WTC11 (cell line): ENCODE measurements around the gene NCKIPSD. TPM values are rescaled to one million over a fixed set of nuclear protein-coding genes. Genes with fewer than 3 reads are reported as not detected.
A peak's percentile ranks its signal among the peaks of the same experiment; 100 is the strongest.

Source experiments
- ETV6 ChIP-seq: sonication (generic); formaldehyde crosslinking; IDR thresholded peaks from 2 replicates; pipeline ENCODE4 v1.8.1; 2022; ENCODE audit warnings: mild to moderate bottlenecking, missing genetic modification reagents
- FOXJ3 ChIP-seq: sonication (generic); formaldehyde crosslinking; IDR thresholded peaks from 2 replicates; pipeline ENCODE4 v1.9.0; 2021; ENCODE audit warnings: missing genetic modification reagents, mild to moderate bottlenecking, borderline replicate concordance
- GRHL2 ChIP-seq: fragments of 250-450 bp; sonication (Bioruptor Pico); IDR thresholded peaks from 2 replicates; pipeline ENCODE4 v1.8.0; 2022; ENCODE audit warnings: mild to moderate bottlenecking, moderate library complexity; ENCODE audit not compliant: insufficient replicate concordance, severe bottlenecking
- HMGA2 ChIP-seq: fragments of 250-450 bp; sonication (Bioruptor Pico); IDR thresholded peaks from 2 replicates; pipeline ENCODE4 v1.4.0; 2021; ENCODE audit warnings: mild to moderate bottlenecking, moderate library complexity
- SMAD4 ChIP-seq: sonication (generic); formaldehyde crosslinking; IDR thresholded peaks from 2 replicates; pipeline ENCODE4 v1.8.0; 2022; ENCODE audit warnings: mild to moderate bottlenecking, missing genetic modification reagents
- ZNF138 ChIP-seq: sonication (generic); formaldehyde crosslinking; conservative IDR thresholded peaks from 2 replicates; pipeline ENCODE4 v1.8.1; 2022; ENCODE audit warnings: mild to moderate bottlenecking, moderate library complexity, missing genetic modification reagents
- ZNF263 ChIP-seq: sonication (generic); formaldehyde crosslinking; IDR thresholded peaks from 2 replicates; pipeline ENCODE4 v1.8.1; 2022; ENCODE audit warnings: low read depth, mild to moderate bottlenecking, moderate library complexity, missing genetic modification reagents
- ZNF317 ChIP-seq: sonication (generic); formaldehyde crosslinking; IDR thresholded peaks from 2 replicates; pipeline ENCODE4 v1.8.1; 2023; ENCODE audit warnings: low read depth, mild to moderate bottlenecking, moderate library complexity, missing genetic modification reagents, borderline replicate concordance
- total RNA-seq: library from RNA; stranded (reverse); gene quantifications from 3 replicates; pipeline ENCODE4 v1.2.3, GENCODE V29; 2021
- TF ChIP-seq, protein P1 (sequence below): sonication (generic); formaldehyde crosslinking; conservative IDR thresholded peaks from 2 replicates; pipeline ENCODE4 v1.8.1; 2023; ENCODE audit warnings: mild to moderate bottlenecking, low read depth, missing genetic modification reagents, moderate library complexity
- TF ChIP-seq, protein P2 (sequence below): sonication (generic); formaldehyde crosslinking; IDR thresholded peaks from 2 replicates; pipeline ENCODE4 v1.8.1; 2023; ENCODE audit warnings: mild to moderate bottlenecking, missing genetic modification reagents, moderate library complexity
- TF ChIP-seq, protein P3 (sequence below): fragments of 250-450 bp; sonication (Bioruptor Pico); IDR thresholded peaks from 2 replicates; pipeline ENCODE4 v1.8.0; 2021; ENCODE audit warnings: mild to moderate bottlenecking
- TF ChIP-seq, protein P4 (sequence below): sonication (generic); formaldehyde crosslinking; IDR thresholded peaks from 2 replicates; pipeline ENCODE4 v1.8.1; 2023; ENCODE audit warnings: mild to moderate bottlenecking, missing genetic modification reagents, borderline replicate concordance
- TF ChIP-seq, protein P5 (sequence below): sonication (generic); formaldehyde crosslinking; IDR thresholded peaks from 2 replicates; pipeline ENCODE4 v1.8.0; 2022; ENCODE audit warnings: mild to moderate bottlenecking, missing genetic modification reagents
- TF ChIP-seq, protein P6 (sequence below): sonication (generic); formaldehyde crosslinking; IDR thresholded peaks from 2 replicates; pipeline ENCODE4 v1.8.0; 2023; ENCODE audit warnings: missing genetic modification reagents, mild to moderate bottlenecking, borderline replicate concordance

NCKIPSD gene
- total RNA-seq, 1 experiment from 2014 or later, result 40.1 TPM

DNA sequence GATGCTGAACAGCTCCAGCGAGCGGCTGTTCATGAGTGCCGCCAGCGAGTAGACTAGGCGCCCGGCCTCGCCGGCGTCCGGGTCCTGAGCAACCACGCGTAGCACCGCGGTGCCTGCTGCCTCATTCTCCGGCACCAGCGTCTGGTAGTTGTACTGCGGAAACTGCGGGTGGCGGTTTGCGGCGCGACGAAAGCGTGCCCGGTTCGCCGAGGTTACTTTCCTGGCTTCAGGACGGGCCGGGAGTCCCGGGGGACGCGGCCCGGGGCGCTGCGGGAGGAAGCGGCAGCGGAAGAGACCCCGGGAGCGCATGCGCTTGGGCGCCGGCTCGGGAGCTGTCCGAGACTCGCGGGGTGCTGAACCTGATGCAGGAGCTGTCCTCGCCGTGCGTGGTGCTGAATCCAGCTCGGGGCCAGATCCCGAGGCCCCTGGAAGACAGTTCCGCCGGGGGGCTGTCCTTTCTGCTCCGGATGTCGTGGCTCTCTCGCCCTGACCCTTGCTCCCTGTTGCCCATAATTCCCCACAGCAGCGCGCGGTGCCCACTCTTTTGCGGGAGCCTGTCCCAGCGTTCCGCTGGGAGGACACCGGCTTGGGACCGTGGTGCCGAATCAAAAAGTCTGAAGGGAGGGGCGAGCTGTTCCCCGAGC, 24.1 kb downstream of the NCKIPSD start (continued):
- TF ChIP-seq, protein P1, sequence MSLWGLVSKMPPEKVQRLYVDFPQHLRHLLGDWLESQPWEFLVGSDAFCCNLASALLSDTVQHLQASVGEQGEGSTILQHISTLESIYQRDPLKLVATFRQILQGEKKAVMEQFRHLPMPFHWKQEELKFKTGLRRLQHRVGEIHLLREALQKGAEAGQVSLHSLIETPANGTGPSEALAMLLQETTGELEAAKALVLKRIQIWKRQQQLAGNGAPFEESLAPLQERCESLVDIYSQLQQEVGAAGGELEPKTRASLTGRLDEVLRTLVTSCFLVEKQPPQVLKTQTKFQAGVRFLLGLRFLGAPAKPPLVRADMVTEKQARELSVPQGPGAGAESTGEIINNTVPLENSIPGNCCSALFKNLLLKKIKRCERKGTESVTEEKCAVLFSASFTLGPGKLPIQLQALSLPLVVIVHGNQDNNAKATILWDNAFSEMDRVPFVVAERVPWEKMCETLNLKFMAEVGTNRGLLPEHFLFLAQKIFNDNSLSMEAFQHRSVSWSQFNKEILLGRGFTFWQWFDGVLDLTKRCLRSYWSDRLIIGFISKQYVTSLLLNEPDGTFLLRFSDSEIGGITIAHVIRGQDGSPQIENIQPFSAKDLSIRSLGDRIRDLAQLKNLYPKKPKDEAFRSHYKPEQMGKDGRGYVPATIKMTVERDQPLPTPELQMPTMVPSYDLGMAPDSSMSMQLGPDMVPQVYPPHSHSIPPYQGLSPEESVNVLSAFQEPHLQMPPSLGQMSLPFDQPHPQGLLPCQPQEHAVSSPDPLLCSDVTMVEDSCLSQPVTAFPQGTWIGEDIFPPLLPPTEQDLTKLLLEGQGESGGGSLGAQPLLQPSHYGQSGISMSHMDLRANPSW (CRISPR knock-in tag), result peak; percentile 99
- TF ChIP-seq, protein P2, sequence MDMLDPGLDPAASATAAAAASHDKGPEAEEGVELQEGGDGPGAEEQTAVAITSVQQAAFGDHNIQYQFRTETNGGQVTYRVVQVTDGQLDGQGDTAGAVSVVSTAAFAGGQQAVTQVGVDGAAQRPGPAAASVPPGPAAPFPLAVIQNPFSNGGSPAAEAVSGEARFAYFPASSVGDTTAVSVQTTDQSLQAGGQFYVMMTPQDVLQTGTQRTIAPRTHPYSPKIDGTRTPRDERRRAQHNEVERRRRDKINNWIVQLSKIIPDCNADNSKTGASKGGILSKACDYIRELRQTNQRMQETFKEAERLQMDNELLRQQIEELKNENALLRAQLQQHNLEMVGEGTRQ (CRISPR knock-in tag), result peak; percentile 79
- TF ChIP-seq ZNF317 (CRISPR knock-in tag) (peak; percentile 94), GRHL2 (CRISPR knock-in tag) (no peak), ETV6 (CRISPR knock-in tag) (peak; percentile 100), FOXJ3 (CRISPR knock-in tag) (peak; percentile 94), ZNF263 (CRISPR knock-in tag) (peak; percentile 94), SMAD4 (peak; percentile 99), HMGA2 (no peak; the same call in 1 of the 2 replicates), ZNF138 (peak; percentile 97)
- TF ChIP-seq, protein P3, sequence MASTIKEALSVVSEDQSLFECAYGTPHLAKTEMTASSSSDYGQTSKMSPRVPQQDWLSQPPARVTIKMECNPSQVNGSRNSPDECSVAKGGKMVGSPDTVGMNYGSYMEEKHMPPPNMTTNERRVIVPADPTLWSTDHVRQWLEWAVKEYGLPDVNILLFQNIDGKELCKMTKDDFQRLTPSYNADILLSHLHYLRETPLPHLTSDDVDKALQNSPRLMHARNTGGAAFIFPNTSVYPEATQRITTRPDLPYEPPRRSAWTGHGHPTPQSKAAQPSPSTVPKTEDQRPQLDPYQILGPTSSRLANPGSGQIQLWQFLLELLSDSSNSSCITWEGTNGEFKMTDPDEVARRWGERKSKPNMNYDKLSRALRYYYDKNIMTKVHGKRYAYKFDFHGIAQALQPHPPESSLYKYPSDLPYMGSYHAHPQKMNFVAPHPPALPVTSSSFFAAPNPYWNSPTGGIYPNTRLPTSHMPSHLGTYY (CRISPR knock-in tag), result peak; percentile 87; the same call in 1 of the 2 replicates
- TF ChIP-seq, protein P4, sequence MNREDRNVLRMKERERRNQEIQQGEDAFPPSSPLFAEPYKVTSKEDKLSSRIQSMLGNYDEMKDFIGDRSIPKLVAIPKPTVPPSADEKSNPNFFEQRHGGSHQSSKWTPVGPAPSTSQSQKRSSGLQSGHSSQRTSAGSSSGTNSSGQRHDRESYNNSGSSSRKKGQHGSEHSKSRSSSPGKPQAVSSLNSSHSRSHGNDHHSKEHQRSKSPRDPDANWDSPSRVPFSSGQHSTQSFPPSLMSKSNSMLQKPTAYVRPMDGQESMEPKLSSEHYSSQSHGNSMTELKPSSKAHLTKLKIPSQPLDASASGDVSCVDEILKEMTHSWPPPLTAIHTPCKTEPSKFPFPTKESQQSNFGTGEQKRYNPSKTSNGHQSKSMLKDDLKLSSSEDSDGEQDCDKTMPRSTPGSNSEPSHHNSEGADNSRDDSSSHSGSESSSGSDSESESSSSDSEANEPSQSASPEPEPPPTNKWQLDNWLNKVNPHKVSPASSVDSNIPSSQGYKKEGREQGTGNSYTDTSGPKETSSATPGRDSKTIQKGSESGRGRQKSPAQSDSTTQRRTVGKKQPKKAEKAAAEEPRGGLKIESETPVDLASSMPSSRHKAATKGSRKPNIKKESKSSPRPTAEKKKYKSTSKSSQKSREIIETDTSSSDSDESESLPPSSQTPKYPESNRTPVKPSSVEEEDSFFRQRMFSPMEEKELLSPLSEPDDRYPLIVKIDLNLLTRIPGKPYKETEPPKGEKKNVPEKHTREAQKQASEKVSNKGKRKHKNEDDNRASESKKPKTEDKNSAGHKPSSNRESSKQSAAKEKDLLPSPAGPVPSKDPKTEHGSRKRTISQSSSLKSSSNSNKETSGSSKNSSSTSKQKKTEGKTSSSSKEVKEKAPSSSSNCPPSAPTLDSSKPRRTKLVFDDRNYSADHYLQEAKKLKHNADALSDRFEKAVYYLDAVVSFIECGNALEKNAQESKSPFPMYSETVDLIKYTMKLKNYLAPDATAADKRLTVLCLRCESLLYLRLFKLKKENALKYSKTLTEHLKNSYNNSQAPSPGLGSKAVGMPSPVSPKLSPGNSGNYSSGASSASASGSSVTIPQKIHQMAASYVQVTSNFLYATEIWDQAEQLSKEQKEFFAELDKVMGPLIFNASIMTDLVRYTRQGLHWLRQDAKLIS (CRISPR knock-in tag), result peak; percentile 95; the same call in 1 of the 2 replicates
- TF ChIP-seq, protein P5, sequence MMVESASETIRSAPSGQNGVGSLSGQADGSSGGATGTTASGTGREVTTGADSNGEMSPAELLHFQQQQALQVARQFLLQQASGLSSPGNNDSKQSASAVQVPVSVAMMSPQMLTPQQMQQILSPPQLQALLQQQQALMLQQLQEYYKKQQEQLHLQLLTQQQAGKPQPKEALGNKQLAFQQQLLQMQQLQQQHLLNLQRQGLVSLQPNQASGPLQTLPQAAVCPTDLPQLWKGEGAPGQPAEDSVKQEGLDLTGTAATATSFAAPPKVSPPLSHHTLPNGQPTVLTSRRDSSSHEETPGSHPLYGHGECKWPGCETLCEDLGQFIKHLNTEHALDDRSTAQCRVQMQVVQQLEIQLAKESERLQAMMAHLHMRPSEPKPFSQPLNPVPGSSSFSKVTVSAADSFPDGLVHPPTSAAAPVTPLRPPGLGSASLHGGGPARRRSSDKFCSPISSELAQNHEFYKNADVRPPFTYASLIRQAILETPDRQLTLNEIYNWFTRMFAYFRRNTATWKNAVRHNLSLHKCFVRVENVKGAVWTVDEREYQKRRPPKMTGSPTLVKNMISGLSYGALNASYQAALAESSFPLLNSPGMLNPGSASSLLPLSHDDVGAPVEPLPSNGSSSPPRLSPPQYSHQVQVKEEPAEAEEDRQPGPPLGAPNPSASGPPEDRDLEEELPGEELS (CRISPR knock-in tag), result peak; percentile 100
- TF ChIP-seq, protein P6, sequence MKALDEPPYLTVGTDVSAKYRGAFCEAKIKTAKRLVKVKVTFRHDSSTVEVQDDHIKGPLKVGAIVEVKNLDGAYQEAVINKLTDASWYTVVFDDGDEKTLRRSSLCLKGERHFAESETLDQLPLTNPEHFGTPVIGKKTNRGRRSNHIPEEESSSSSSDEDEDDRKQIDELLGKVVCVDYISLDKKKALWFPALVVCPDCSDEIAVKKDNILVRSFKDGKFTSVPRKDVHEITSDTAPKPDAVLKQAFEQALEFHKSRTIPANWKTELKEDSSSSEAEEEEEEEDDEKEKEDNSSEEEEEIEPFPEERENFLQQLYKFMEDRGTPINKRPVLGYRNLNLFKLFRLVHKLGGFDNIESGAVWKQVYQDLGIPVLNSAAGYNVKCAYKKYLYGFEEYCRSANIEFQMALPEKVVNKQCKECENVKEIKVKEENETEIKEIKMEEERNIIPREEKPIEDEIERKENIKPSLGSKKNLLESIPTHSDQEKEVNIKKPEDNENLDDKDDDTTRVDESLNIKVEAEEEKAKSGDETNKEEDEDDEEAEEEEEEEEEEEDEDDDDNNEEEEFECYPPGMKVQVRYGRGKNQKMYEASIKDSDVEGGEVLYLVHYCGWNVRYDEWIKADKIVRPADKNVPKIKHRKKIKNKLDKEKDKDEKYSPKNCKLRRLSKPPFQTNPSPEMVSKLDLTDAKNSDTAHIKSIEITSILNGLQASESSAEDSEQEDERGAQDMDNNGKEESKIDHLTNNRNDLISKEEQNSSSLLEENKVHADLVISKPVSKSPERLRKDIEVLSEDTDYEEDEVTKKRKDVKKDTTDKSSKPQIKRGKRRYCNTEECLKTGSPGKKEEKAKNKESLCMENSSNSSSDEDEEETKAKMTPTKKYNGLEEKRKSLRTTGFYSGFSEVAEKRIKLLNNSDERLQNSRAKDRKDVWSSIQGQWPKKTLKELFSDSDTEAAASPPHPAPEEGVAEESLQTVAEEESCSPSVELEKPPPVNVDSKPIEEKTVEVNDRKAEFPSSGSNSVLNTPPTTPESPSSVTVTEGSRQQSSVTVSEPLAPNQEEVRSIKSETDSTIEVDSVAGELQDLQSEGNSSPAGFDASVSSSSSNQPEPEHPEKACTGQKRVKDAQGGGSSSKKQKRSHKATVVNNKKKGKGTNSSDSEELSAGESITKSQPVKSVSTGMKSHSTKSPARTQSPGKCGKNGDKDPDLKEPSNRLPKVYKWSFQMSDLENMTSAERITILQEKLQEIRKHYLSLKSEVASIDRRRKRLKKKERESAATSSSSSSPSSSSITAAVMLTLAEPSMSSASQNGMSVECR (CRISPR knock-in tag), result peak; percentile 100
